ENCODE measurements around the gene TEAD4.

GRCh38 chr12:3041558-3042164 is 82.5 kb downstream of the TEAD4 start:
- TF ChIP-seq, protein P1, sequence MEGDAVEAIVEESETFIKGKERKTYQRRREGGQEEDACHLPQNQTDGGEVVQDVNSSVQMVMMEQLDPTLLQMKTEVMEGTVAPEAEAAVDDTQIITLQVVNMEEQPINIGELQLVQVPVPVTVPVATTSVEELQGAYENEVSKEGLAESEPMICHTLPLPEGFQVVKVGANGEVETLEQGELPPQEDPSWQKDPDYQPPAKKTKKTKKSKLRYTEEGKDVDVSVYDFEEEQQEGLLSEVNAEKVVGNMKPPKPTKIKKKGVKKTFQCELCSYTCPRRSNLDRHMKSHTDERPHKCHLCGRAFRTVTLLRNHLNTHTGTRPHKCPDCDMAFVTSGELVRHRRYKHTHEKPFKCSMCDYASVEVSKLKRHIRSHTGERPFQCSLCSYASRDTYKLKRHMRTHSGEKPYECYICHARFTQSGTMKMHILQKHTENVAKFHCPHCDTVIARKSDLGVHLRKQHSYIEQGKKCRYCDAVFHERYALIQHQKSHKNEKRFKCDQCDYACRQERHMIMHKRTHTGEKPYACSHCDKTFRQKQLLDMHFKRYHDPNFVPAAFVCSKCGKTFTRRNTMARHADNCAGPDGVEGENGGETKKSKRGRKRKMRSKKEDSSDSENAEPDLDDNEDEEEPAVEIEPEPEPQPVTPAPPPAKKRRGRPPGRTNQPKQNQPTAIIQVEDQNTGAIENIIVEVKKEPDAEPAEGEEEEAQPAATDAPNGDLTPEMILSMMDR (IDR thresholded peaks at IDR 0.05 in 2 of 3, conservative IDR thresholded peaks at IDR 0.05 in 1 of 3; ENCODE audit: borderline replicate concordance in 1 of 3, insufficient read depth in 1 of 3, low read depth in 2 of 3, low read length in 2 of 3) = peak; percentile 57 to 82 (median 68); a peak in 5 of 6 replicates
- TF ChIP-seq EZH2phosphoT487 (IDR thresholded peaks at IDR 0.05; ENCODE audit: borderline replicate concordance) = no peak
- TF ChIP-seq POLR2A (IDR thresholded peaks at IDR 0.05; ENCODE audit: borderline replicate concordance, extremely low read depth, insufficient read depth, insufficient read length) = no peak
- TF ChIP-seq POLR2AphosphoS5 (IDR thresholded peaks at IDR 0.05; ENCODE audit: low read depth, low read length) = no peak
- TF ChIP-seq CEBPB (IDR thresholded peaks at IDR 0.05; ENCODE audit: low read depth) = no peak
